GM21526 (cell line): Measurements from ENCODE around the gene IFT74.
"Not testable (repeated sequence)": the region's sequence is repeated elsewhere in the genome, so short reads cannot be mapped to it uniquely, and the experiment has no call there.

Experiments
- ATAC-seq: cut with Tn5 transposase; IDR thresholded peaks from one replicate; pipeline ENCODE4 v1.9.1; 2021; ENCODE audit warnings: moderate library complexity; ENCODE audit not compliant: unreplicated experiment, low FRiP score

IFT74 gene

GRCh38 chr9:27065288-27065687, 109.1 kb downstream of the IFT74 start:
- no peak for ATAC-seq

GRCh38 chr9:27073841-27074728, 117.9 kb downstream of the IFT74 start:
- ATAC-seq: no peak

- ATAC-seq: no peak
Observed at GRCh38 chr9:27078685-27079084, 122.5 kb downstream of the IFT74 start.

- no peak for ATAC-seq
Observed at GRCh38 chr9:27085456-27085855, 129.2 kb downstream of the IFT74 start.

GRCh38 chr9:27086818-27087680, 130.8 kb downstream of the IFT74 start:
- ATAC-seq: no peak

GRCh38 chr9:27088981-27089380, 132.8 kb downstream of the IFT74 start:
- ATAC-seq: no peak

- no peak for ATAC-seq
Observed at GRCh38 chr9:27089706-27090105, 133.5 kb downstream of the IFT74 start.

GRCh38 chr9:27090231-27090630, 134.0 kb downstream of the IFT74 start:
- ATAC-seq: no peak

GRCh38 chr9:27090711-27091110, 134.5 kb downstream of the IFT74 start:
- ATAC-seq: no peak

- not testable (repeated sequence) for ATAC-seq
Observed at GRCh38 chr9:27092496-27092895, 136.3 kb downstream of the IFT74 start.

GRCh38 chr9:27093384-27094067, 137.3 kb downstream of the IFT74 start:
- ATAC-seq: not testable (repeated sequence)

- ATAC-seq: no peak
Observed at GRCh38 chr9:27094640-27095298, 138.6 kb downstream of the IFT74 start.

GRCh38 chr9:27107241-27107640, 151.0 kb downstream of the IFT74 start:
- no peak for ATAC-seq

- ATAC-seq: no peak
Observed at GRCh38 chr9:27108981-27109541, 152.8 kb downstream of the IFT74 start, which contains the start of gene TEK. Gene TEK (plus strand): TSS chr9:27109225. CDS start chr9:27109591, 366 bp downstream.

- ATAC-seq: no peak
Observed at GRCh38 chr9:27109621-27110020, 153.4 kb downstream of the IFT74 start.

- ATAC-seq: no peak
Observed at GRCh38 chr9:27110181-27110580, 154.0 kb downstream of the IFT74 start.

GRCh38 chr9:27112235-27112634, 156.0 kb downstream of the IFT74 start:
- ATAC-seq: no peak
